Stimulated activated CD8-positive, alpha-beta memory T cell treated with anti-CD3 and anti-CD28 coated beads, Interleukin-15, amount 100 ng/mL, for 24 hours (primary cell): ENCODE measurements around the gene RTCB.
"Not testable (repeated sequence)": the region's sequence is repeated elsewhere in the genome, so short reads cannot be mapped to it uniquely, and the experiment has no call there.

Experiments used
- DNase-seq: peaks from one replicate; pipeline ENCODE4 v3.0.0-alpha.2; 2020; ENCODE audit warnings: low read depth

The RTCB gene

DNA sequence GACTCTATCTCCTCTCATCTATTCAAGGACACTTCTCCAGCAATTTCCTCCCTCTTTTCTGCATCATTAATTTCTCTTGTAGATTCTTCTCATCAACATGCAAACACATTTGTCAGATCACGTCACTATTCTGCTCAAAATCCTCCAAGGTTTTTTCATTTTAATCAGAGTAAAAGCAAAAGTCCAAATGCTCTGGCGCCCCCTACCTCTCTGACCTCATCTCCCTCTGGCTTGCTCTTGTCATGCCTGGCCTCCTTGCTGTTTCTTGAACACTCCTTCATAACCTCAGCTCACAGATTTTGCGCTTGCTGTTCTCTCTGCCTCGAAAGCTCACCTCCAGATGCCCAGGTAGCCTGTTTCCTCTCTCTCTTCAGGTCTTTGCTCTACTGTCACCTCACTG, 22.4 kb downstream of the RTCB start:
- no peak for DNase-seq

DNA sequence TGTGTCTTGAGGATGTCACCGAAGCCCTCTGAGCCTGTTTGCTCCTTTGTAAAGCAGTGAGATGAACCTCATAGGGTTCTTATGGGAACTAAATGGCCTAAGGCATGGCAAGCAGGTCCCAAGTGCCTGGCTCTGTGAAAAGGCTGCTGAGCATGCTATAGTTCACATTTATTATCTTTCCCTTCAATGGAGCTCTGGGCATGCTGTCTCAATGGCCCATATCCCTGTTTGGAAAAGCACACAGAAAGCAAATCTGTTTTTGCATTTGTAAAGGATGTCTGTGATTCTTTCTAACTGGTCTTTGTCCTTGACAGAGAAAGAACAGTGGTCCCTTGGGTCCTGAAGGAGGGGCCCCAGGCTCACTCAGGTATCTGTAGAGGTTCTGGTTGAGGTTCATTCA, 26.4 kb downstream of the RTCB start:
- no peak for DNase-seq

DNA sequence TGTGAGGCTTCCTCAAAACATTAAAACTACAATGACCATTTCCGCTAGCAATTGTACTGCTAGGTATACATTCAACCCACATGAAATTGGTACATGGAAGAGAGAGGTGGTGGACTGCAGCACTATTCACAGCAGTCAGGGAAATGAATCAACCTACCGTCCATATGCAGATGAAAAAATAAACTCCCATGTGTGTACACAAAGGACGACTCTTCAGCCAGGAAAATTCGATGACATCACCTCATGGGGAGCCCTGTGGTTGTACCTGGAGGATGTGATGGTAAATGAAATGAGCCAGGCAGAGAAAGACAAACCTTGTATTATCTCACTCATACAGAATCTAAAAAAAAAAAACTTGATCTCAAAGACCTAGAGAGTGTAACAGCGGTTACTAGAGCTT, 31.1 kb downstream of the RTCB start:
- DNase-seq = no peak

- DNase-seq = no peak
Observed at GRCh38 chr22:32378707-32379272, 33.3 kb downstream of the RTCB start.

- no peak for DNase-seq
Observed at GRCh38 chr22:32376681-32377080, 35.4 kb downstream of the RTCB start.

DNA sequence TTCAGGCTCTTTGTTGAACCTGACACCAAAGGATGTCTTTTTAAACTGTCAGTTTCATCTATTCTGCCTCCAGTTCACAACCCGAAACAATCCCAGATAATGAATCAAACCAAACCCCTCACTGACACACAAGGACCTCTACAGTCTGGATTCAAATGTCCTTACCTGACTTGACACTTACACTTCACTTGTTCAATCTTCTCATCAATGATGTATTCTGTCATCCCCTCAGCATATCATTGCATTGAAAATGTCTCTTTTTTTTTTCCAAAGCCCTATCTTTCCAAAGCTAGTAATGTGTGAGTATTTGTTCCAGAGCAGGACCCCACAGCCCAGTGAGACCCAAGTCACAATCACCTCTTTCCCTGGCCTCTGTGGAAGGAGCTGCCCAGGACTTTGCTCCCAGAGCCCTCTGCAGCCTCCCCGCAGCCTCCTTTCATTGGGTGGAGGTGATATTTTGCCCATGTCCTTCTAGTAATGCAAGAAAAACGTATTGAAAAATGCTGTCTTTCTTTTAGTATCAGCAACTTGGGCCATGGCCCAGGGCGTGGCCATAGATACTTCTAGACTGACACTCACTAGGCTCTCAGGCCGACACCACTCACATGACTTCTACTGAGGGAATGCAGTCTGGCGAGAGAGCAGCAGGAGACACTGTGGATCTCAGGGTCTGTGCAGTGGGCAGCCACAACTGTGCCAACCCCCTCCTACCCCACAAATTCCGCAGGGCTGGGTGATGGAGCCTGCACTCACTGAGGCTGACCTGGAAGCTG, 36.2 kb downstream of the RTCB start:
- DNase-seq = no peak

DNA sequence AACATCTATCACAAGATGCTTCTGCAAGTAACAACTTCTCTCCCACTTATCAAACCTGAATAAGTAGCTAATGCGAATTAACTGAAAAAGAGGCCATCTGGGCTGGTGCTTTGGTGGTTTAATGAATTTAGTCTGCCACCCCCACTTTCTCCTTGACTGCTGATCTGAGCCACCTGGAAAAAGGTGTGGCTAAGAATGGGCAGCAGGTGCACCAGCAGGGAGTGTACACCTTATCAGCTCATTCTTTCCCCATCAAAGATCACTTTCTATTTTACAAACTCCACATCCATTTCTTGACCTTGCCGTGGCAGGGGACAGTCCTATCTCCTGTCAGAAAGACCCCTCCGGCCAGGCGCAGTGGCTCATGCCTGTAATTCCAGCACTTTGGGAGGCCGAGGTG, 47.8 kb downstream of the RTCB start:
- DNase-seq = no peak

- no peak for DNase-seq
Observed at GRCh38 chr22:32361257-32361656, 50.8 kb downstream of the RTCB start.

DNA sequence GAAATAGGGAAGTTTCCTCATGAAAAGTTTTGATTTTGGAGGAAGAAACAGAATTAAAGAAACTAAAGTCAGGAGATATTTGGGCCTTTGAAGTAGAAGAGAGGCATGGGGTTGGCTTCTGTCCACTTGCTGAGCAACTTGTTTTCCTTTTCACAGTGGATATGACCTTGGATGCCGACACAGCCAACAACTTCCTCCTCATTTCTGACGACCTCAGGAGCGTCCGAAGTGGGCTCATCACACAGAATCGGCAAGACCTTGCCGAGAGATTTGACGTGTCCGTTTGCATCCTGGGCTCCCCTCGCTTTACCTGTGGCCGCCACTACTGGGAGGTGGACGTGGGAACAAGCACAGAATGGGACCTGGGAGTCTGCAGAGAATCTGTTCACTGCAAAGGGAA, 52.0 kb downstream of the RTCB start:
- DNase-seq = not testable (repeated sequence)

GRCh38 chr22:32357567-32357966, 54.5 kb downstream of the RTCB start, which contains the start of gene RFPL3:
RFPL3 (plus strand) TSS chr22:32357867; CDS start chr22:32358072, 205 bp downstream.
- not testable (repeated sequence) for DNase-seq

GRCh38 chr22:32355760-32356159, 56.3 kb downstream of the RTCB start:
- no peak for DNase-seq

DNA sequence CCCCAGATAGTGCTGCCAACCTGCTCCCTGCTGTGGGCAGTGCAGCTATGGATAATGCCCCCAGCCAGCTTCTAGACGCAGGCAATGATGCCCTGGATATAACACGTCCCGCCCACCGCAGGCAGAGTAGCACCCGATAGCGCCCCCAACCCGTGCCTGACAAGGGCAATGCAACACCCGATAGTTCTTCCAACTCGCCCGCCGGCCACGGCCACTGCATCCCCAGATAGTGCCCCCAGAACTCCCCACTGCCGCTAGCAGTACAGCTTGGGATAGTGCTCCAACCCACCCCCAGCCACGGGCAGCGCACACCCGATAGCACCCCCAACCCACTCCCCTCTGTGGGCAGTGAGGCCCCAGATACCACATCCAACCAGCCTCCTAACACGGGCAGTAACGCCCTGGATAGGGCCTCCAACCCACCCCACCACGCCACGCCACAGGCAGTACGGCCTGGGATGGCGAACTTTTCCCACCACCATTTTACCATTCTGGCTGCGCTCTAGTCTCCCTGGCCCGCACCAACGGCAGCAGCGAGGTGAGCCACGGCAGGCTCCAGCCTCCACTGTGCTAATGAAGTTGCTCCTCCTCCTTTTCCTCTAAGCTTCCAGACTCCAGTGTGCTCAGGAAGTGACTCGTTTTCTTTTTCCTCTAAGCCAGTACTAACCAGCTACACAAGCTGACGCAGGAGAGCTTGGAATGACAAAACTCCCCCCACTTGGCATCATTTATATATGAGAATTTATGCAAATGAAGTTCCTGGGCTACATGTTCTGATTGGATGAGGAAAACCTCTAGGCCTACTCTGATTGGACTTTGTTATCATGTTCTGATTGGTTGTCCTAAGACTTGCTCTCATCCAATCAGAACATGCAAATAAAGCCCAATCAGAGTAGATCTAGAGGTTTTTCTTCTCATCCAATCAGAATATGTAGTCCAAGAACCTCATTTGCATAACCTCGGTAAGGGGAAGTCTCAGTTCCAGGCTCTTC, 57.4 kb downstream of the RTCB start:
- DNase-seq = no peak

DNA sequence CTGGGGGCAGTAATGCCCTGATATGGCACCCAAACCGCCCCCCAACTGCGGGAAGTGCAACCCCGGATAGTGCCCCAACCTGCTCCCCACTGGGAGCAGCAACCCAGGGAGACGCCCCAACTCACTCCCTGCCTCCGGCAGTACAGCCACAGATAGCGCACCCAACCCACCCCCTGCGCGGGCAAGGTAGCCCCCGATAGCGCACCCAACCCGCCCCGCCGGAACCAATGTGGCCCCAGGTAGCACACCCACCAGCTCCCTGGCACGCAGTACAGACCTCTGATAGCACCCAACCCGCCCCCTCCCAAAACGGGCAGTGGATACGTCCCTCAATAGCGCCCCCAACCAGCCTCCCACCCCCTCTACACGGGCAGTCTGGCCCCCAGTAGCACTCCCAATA, 58.2 kb downstream of the RTCB start:
- no peak for DNase-seq

GRCh38 chr22:32353292-32353691, 58.8 kb downstream of the RTCB start:
- no peak for DNase-seq

DNA sequence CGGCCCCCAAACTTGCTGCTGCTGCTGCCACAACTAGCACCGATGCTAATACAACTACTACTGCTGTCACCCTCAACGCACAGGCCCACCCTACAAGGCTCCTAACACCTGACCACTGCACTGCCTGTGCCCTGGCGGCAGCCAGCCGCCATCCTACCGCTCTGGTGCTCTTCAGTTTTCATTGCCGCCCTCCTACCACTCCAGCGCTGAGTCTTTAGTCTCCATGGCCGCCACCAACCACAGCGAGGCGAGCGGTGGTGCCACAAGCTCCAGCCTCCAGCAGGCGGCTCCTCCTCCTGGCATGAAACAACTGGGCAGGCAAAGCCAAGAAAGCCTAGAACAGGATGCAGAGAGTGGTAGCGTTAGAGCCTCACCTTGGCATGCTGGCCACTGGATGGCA, 59.4 kb downstream of the RTCB start:
- no peak for DNase-seq

GRCh38 chr22:32351875-32352274, 60.2 kb downstream of the RTCB start:
- DNase-seq = not testable (repeated sequence)

GRCh38 chr22:32348031-32348611, 63.9 kb downstream of the RTCB start:
- DNase-seq = no peak

- DNase-seq = no peak
Observed at GRCh38 chr22:32343941-32344340, 68.1 kb downstream of the RTCB start.

GRCh38 chr22:32342977-32343376, 69.1 kb downstream of the RTCB start:
- DNase-seq = no peak

GRCh38 chr22:32341122-32341740, 70.8 kb downstream of the RTCB start:
- no peak for DNase-seq

GRCh38 chr22:32340411-32340810, 71.6 kb downstream of the RTCB start:
- DNase-seq = no peak
